HL-60 (cell line): ENCODE measurements around the gene TTC28.

ENCODE experiments used
- DNase-seq, 2 experiments: peaks; one replicate each; pipeline ENCODE4 v3.0.0-alpha.2; 2010 to 2020; ENCODE audit warnings: low read depth in 1 of 2, low spot score in 1 of 2
- H3K27ac ChIP-seq: fragments of 250-450 bp; sonication (Bioruptor Pico); replicated peaks from 2 replicates; pipeline ENCODE4 v1.5.1; 2020; ENCODE audit warnings: mild to moderate bottlenecking, moderate library complexity
- H3K27me3 ChIP-seq: fragments of 250-450 bp; sonication (Bioruptor Pico); 2 replicates; pipeline ENCODE4 v1.5.1; 2021; ENCODE audit warnings: mild to moderate bottlenecking, moderate library complexity; ENCODE audit not compliant: insufficient read depth, poor library complexity, severe bottlenecking
- H3K4me3 ChIP-seq: replicated peaks from 2 replicates; pipeline ENCODE4 v1.5.1; 2011; ENCODE audit warnings: mild to moderate bottlenecking, control low read depth, low read length; ENCODE audit not compliant: insufficient read depth
- CTCF ChIP-seq: IDR thresholded peaks from one replicate; pipeline ENCODE4 v1.5.1; 2011; ENCODE audit warnings: low read length, control low read depth, inconsistent platforms; ENCODE audit not compliant: insufficient read depth
- GABPA ChIP-seq: IDR thresholded peaks from 2 replicates; pipeline ENCODE4 v1.6.1; 2012; ENCODE audit warnings: low read depth
- POLR2AphosphoS5 ChIP-seq: IDR thresholded peaks from 2 replicates; pipeline ENCODE4 v1.6.1; 2012; ENCODE audit warnings: low read depth
- SPI1 ChIP-seq: IDR thresholded peaks from 2 replicates; pipeline ENCODE4 v1.6.1; 2012; ENCODE audit warnings: low read depth, mild to moderate bottlenecking, borderline replicate concordance
- TF ChIP-seq, protein P1 (sequence below): IDR thresholded peaks from 2 replicates; pipeline ENCODE4 v1.6.1; 2012; ENCODE audit warnings: low read depth; ENCODE audit not compliant: insufficient replicate concordance

Gene TTC28

DNA sequence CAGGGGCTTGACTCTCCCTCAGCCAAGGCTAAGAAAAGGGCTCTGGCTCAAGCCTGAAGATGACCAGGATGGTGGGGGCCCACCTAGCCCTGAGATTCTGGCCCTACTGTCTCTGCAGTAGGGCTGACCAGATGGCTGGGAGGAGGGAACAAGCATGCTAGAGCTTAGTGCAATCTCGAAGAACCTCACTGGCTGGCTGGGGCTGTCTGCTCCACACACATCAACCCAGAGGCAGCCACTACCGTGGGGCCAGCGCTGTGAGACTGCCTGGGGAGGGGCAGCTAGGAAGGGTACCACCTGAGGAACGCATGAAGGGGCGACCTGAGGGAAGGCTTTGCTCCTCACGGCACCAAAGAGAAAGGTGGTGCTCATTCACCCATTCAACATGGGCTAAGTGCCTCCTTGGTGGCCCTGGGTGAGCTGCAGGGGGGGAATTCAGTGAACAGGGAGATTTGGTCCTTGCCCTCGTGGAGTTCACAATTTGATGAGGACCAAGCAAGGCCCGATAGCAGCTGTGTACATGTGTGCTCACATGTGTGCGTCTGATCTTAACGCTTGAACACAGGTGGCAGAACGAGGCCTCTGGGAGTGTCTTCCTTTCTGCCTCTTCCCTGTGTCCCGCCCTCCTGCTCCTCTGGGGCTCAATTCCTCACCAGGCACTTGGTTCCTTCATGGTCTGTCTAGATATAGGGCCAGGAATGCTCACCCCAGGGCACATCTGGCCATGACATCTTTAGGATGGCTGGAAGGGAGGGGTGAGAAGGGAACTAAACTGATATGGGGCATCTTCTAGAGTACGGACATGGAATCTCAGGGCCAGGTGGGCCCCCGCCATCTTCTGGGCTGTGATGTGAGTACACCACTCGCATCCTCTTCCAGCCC is 658.3 kb downstream of the TTC28 start:
- TF ChIP-seq SPI1 = no peak
- no peak for TF ChIP-seq CTCF
- no peak for TF ChIP-seq GABPA
- TF ChIP-seq, protein P1, sequence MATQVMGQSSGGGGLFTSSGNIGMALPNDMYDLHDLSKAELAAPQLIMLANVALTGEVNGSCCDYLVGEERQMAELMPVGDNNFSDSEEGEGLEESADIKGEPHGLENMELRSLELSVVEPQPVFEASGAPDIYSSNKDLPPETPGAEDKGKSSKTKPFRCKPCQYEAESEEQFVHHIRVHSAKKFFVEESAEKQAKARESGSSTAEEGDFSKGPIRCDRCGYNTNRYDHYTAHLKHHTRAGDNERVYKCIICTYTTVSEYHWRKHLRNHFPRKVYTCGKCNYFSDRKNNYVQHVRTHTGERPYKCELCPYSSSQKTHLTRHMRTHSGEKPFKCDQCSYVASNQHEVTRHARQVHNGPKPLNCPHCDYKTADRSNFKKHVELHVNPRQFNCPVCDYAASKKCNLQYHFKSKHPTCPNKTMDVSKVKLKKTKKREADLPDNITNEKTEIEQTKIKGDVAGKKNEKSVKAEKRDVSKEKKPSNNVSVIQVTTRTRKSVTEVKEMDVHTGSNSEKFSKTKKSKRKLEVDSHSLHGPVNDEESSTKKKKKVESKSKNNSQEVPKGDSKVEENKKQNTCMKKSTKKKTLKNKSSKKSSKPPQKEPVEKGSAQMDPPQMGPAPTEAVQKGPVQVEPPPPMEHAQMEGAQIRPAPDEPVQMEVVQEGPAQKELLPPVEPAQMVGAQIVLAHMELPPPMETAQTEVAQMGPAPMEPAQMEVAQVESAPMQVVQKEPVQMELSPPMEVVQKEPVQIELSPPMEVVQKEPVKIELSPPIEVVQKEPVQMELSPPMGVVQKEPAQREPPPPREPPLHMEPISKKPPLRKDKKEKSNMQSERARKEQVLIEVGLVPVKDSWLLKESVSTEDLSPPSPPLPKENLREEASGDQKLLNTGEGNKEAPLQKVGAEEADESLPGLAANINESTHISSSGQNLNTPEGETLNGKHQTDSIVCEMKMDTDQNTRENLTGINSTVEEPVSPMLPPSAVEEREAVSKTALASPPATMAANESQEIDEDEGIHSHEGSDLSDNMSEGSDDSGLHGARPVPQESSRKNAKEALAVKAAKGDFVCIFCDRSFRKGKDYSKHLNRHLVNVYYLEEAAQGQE = no peak
- no peak for TF ChIP-seq POLR2AphosphoS5
- DNase-seq = no peak
- Histone ChIP-seq H3K27me3 (no peaks in the 10 kb centered on the region), H3K4me3 (no peak overlapping the region), H3K27ac (no peak overlapping the region)

DNA sequence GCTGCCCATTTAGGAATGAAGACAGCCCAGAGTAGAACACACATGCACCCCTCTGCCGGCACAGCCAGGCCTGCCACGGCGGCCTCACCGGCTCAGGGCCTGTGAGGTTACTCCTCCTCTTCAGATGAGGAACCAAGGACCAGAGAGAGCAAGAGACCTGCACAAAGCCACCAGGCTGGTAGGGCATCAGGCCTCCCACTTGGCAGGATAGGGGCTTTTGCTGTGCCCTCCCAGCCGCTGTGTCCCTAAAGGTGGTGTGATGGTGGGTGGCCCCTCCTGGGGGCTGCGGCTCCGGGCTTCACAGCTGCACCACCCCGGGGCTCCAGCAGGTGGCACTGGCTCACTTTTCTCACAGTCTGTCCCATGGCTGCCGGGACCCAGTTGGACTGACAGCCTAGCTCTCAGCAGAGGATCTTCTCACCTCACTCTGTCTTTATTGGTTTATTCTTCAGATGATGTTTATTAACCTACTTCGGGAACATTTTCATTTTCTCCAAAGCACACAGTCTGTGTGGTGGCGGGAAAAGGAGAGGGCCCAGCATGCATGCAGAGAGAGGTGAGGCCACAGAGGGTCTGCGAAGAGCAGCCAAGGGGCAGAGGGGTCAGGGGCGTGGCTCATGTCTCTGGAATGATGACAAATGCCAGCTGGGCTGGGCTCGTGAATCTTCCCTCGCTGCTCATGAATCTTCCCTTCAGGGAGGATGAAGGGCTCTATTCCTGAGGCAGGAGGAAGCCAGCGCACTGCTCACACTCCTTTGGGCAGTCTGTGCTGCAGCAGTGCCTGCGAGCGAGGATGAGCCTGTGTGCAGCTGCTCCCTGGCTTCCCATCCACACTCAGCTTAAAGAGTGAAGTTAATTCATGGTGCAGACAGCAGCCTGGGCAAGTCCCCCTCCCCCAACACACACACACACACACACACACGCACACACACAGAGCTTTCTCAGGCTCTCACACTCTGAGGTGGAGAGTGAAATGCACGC is 659.5 kb downstream of the TTC28 start:
- Histone ChIP-seq H3K4me3 (no peak overlapping the region), H3K27me3 (no peaks in the 10 kb centered on the region), H3K27ac (no peak overlapping the region)
- no peak for TF ChIP-seq POLR2AphosphoS5
- TF ChIP-seq CTCF = peak; percentile 93
- peak in 1 of 2 experiments; percentile 52 for DNase-seq

DNA sequence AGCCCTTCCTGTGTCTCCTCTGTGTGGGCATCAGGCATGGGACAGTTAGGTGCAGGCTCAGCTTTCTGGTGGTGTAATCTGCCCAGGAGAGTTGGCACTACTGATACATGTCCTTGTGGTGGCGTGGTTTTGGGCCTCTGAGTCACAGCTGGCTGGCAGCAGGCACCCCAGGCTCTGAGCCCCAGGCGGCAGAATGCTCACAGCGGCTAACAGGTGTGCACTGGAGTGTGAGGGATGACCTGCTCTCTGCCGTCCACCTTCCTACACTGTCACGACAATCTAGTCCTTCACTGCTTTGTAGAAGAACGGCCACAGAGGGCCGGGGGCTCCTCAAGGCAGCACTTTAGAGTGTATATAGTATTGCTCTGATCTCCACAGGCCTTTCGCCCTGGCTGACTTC is 660.3 kb downstream of the TTC28 start:
- Histone ChIP-seq H3K27ac (no peak overlapping the region), H3K4me3 (no peak overlapping the region), H3K27me3 (no peaks in the 10 kb centered on the region)
- TF ChIP-seq CTCF (no peak), GABPA (no peak), SPI1 (no peak), POLR2AphosphoS5 (no peak)
- TF ChIP-seq, protein P1 = no peak
- no peak for DNase-seq
